IMR-90 (cell line): ENCODE data around the gene SOX6. TPM values are rescaled to one million over a fixed set of nuclear protein-coding genes. Genes with fewer than 3 reads are reported as not detected.

ENCODE experiments used
- ATAC-seq: fragments of 200-7000 bp; cut with Tn5 transposase; 2 replicates; pipeline ENCODE4 v1.9.1; 2020; ENCODE audit warnings: low read depth, mild to moderate bottlenecking, moderate library complexity
- BruUV-seq: library from RNA; stranded (reverse); fragments of 400-500 nt; replicated peaks from 2 replicates; lab custom pipeline; 2021; lab: Mats Ljungman, UMichigan
- CTCF ChIA-PET: fragments of 300-600 bp; formaldehyde crosslinking; extraction: SDS; loops from one replicate; lab custom pipeline; 2021; ENCODE audit warnings: antibody characterized with exemption; lab: Yijun Ruan, JAX
- POLR2A ChIA-PET: fragments of 300-600 bp; sonication (Branson Sonifier 250); formaldehyde crosslinking; loops from one replicate; lab custom pipeline; 2022; ENCODE audit warnings: antibody characterized with exemption; ENCODE audit not compliant: unreplicated experiment; lab: Charles Lee
- DNase-seq: peaks from one replicate; pipeline ENCODE4 v3.0.0; 2013
- H2AFZ ChIP-seq: replicated peaks from 2 replicates; pipeline ENCODE3; 2013; ENCODE audit warnings: low read length, mild to moderate bottlenecking; ENCODE audit not compliant: poor library complexity
- H2AK5ac ChIP-seq: 2 replicates; pipeline ENCODE4 v1.6.1; 2013; ENCODE audit warnings: low read depth, low read length, inconsistent platforms
- H2AK9ac ChIP-seq: replicated peaks from 2 replicates; pipeline ENCODE3; 2013; ENCODE audit warnings: mild to moderate bottlenecking, low read depth, low read length, moderate library complexity; ENCODE audit not compliant: poor library complexity
- H2BK120ac ChIP-seq: 2 replicates; pipeline ENCODE4 v1.6.1; 2013; ENCODE audit warnings: low read depth, low read length, inconsistent platforms
- H2BK15ac ChIP-seq: 3 replicates; pipeline ENCODE4 v1.6.1; 2013; ENCODE audit warnings: low read depth, low read length, inconsistent platforms
- H2BK20ac ChIP-seq: 2 replicates; pipeline ENCODE4 v1.6.1; 2013; ENCODE audit warnings: low read depth, mild to moderate bottlenecking, inconsistent platforms, low read length, moderate library complexity
- H2BK5ac ChIP-seq: 2 replicates; pipeline ENCODE4 v1.6.1; 2013; ENCODE audit warnings: mild to moderate bottlenecking, low read depth, low read length, inconsistent platforms; ENCODE audit not compliant: poor library complexity, severe bottlenecking
- H3K14ac ChIP-seq: replicated peaks from 2 replicates; pipeline ENCODE4 v1.6.1; 2013; ENCODE audit warnings: low read depth, low read length, inconsistent platforms
- H3K18ac ChIP-seq: 2 replicates; pipeline ENCODE4 v1.6.1; 2013; ENCODE audit warnings: low read depth, low read length, control low read depth
- H3K23ac ChIP-seq: 2 replicates; pipeline ENCODE4 v1.6.1; 2013; ENCODE audit warnings: low read depth, low read length, inconsistent platforms
- H3K27ac ChIP-seq: 2 replicates; pipeline ENCODE4 v1.5.1; 2013; ENCODE audit warnings: mild to moderate bottlenecking, control low read depth, low read length; ENCODE audit not compliant: insufficient read depth
- H3K27me3 ChIP-seq: 2 replicates; pipeline ENCODE4 v1.6.1; 2013; ENCODE audit warnings: low read length; ENCODE audit not compliant: control insufficient read depth, insufficient read depth
- H3K36me3 ChIP-seq: 2 replicates; pipeline ENCODE4 v1.6.1; 2013; ENCODE audit warnings: low read length, mixed read lengths; ENCODE audit not compliant: control insufficient read depth, insufficient read depth
- H3K4ac ChIP-seq: 2 replicates; pipeline ENCODE4 v1.6.1; 2013; ENCODE audit warnings: low read depth, low read length, inconsistent platforms
- H3K4me1 ChIP-seq: 2 replicates; pipeline ENCODE4 v1.6.1; 2013; ENCODE audit warnings: low read length, mixed read lengths; ENCODE audit not compliant: control insufficient read depth, insufficient read depth
- H3K4me2 ChIP-seq: 2 replicates; pipeline ENCODE4 v1.6.1; 2013; ENCODE audit warnings: low read depth, mild to moderate bottlenecking, control low read depth, low read length, moderate library complexity
- H3K4me3 ChIP-seq: 2 replicates; pipeline ENCODE4 v1.5.1; 2013; ENCODE audit warnings: low read depth, mild to moderate bottlenecking, control low read depth, low read length, moderate library complexity; ENCODE audit not compliant: insufficient read depth
- H3K56ac ChIP-seq: 2 replicates; pipeline ENCODE4 v1.6.1; 2013; ENCODE audit warnings: low read length, inconsistent platforms; ENCODE audit not compliant: insufficient read depth; ENCODE audit errors: extremely low read depth
- H3K79me1 ChIP-seq, 2 experiments: 2 replicates each; pipeline ENCODE4 v1.6.1; 2013; ENCODE audit warnings: low read length in 2 of 2, inconsistent platforms in 1 of 2, low read depth in 1 of 2
- H3K9ac ChIP-seq: 2 replicates; pipeline ENCODE4 v1.6.1; 2013; ENCODE audit warnings: low read depth, low read length, control low read depth
- H3K9me1 ChIP-seq: 2 replicates; pipeline ENCODE4 v1.6.1; 2013; ENCODE audit warnings: low read length, inconsistent platforms; ENCODE audit not compliant: insufficient read depth
- H3K9me3 ChIP-seq: 2 replicates; pipeline ENCODE4 v1.6.1; 2013; ENCODE audit warnings: low read length; ENCODE audit not compliant: control insufficient read depth, insufficient read depth
- H4K20me1 ChIP-seq: 2 replicates; pipeline ENCODE4 v1.6.1; 2013; ENCODE audit warnings: low read length, inconsistent platforms; ENCODE audit not compliant: insufficient read depth
- H4K5ac ChIP-seq: 2 replicates; pipeline ENCODE4 v1.6.1; 2013; ENCODE audit warnings: mild to moderate bottlenecking, low read depth, low read length, control low read depth
- H4K8ac ChIP-seq, 2 experiments: 2 replicates each; pipeline ENCODE4 v1.6.1; 2013; ENCODE audit warnings: low read depth in 2 of 2, low read length in 2 of 2, control low read depth in 1 of 2, inconsistent platforms in 1 of 2
- H4K91ac ChIP-seq: 2 replicates; pipeline ENCODE4 v1.6.1; 2013; ENCODE audit warnings: low read depth, low read length, inconsistent platforms; ENCODE audit not compliant: insufficient read depth
- ELK1 ChIP-seq: fragments of 150-350 bp; IDR thresholded peaks from 2 replicates; pipeline ENCODE4 v1.6.1; 2016; ENCODE audit warnings: low read depth, mild to moderate bottlenecking, low read length, moderate library complexity, borderline replicate concordance
- RAD21 ChIP-seq: IDR thresholded peaks from 2 replicates; pipeline ENCODE4 v1.6.1; 2012; ENCODE audit warnings: low read length, improper control_type of control experiment
- WGBS, 2 experiments: methylation state at CpG; one replicate each; pipeline versions ENCODE4 v1.1.5 to v1.1.7; 2013; ENCODE audit warnings: missing lambda C conversion rate in 2 of 2; ENCODE audit not compliant: insufficient read length in 1 of 2; ENCODE audit errors: extremely low coverage in 2 of 2; 5-methylcytosine and 5-hydroxymethylcytosine counted together
- dilution Hi-C: fragments of 300-500 bp; cut with HindIII; formaldehyde crosslinking; loops from one replicate; pipeline ENCODE4 v1.14.3; 2018; ENCODE audit warnings: low sequenced_read_pairs; ENCODE audit not compliant: unreplicated experiment
- in situ Hi-C: fragments of 300-500 bp; cut with MboI; formaldehyde crosslinking; loops from 3 replicates; pipeline ENCODE4 v1.14.3; 2019; ENCODE audit warnings: low sequenced_read_pairs, inconsistent platforms, mixed read lengths
- intact Hi-C: fragments of 100-400 bp; cut with micrococcal nuclease; formaldehyde crosslinking; loops from 2 replicates; pipeline ENCODE4 v1.10.0; 2022
- polyA plus RNA-seq, 3 experiments: library from polyadenylated mRNA; depleted of rRNA; stranded (reverse); fragments of >200 nt; gene quantifications; 2 replicates each; pipeline ENCODE4 v1.2.3, GENCODE V29; 2012; ENCODE audit warnings: low replicate concordance in 1 of 3
- total RNA-seq: library from RNA; depleted of rRNA; stranded (reverse); fragments of >200 nt; gene quantifications from 2 replicates; pipeline ENCODE4 v1.2.3, GENCODE V29; 2012

Gene SOX6
- total and polyA plus RNA-seq, 2 of the 4 experiments (the other 2 are of a cell fraction): 1.7 to 7.7 TPM

- Histone ChIP-seq H3K23ac (peak overlapping the region; percentile 90; the same call in 1 of the 2 replicates), H3K18ac (peak overlapping the region; percentile 89), H3K36me3 (peaks cover 2% of the 10 kb centered on the region; the same call in 1 of the 2 replicates), H3K79me1 (no peaks in the 10 kb centered on the region), H2AK9ac (peak overlapping the region; percentile 47), H3K27ac (peak overlapping the region; percentile 88), H2BK120ac (peak overlapping the region; percentile 95), H2BK15ac (peak overlapping the region; percentile 96), H3K4me1 (peaks cover 12% of the 10 kb centered on the region), H3K4ac (peak overlapping the region; percentile 96), H2AK5ac (peak overlapping the region; percentile 97), H2AFZ (peak overlapping the region; percentile 26), H3K9ac (no peak overlapping the region), H4K8ac (peak overlapping the region; percentile 80 to 83; a peak in 3 of 4 replicates), H2BK5ac (peak overlapping the region; percentile 86), H4K5ac (peak overlapping the region; percentile 82), H4K91ac (peak overlapping the region; percentile 94), H3K4me2 (peak overlapping the region; percentile 68), H4K20me1 (no peaks in the 10 kb centered on the region), H3K27me3 (no peaks in the 10 kb centered on the region), H3K14ac (peak overlapping the region; percentile 91), H3K4me3 (no peak overlapping the region), H3K56ac (peak overlapping the region; percentile 58), H3K9me3 (no peaks in the 10 kb centered on the region), H3K9me1 (peaks cover 7% of the 10 kb centered on the region), H2BK20ac (peak overlapping the region; percentile 97)
- intact Hi-C loops: no loop called here
- ChIA-PET CTCF (interaction anchor here (1.2 to 1.9 kb wide), 3 partner anchors 9 to 637 kb away, joined by 3 to 8 read pairs (median 6); no protein-coding TSS in a partner anchor), POLR2A (interaction anchor here (0.8 to 1.2 kb wide), 2 partner anchors 44 to 84 kb away, joined by 3 to 4 read pairs; no protein-coding TSS in a partner anchor)
- DNase-seq (peak; percentile 74), ATAC-seq (peak; percentile 94)
- dilution Hi-C loops: no loop called here
- WGBS, 2 experiments: no CpG with 5 or more reads among the region's 7 CpGs
- in situ Hi-C loops: no loop called here
- 0 out of 2 replicates have a peak, but pooled peaks have one; percentile 9 for TF ChIP-seq RAD21
- TF ChIP-seq ELK1: no peak
- no TSS peak for BruUV-seq
Observed at GRCh38 chr11:15976433-15977045, 379.8 kb downstream of the SOX6 start.
